Fibroblast of lung (primary cell): ENCODE data around the gene VTI1A.

Source experiments
- EZH2 ChIP-seq: IDR thresholded peaks from 2 replicates; pipeline ENCODE4 v1.5.1; 2012; ENCODE audit warnings: low read length, control low read depth, mild to moderate bottlenecking; ENCODE audit errors: missing control alignments
- TF ChIP-seq, protein P1 (sequence below), 2 donors: IDR thresholded peaks in 1 of 2; conservative IDR thresholded peaks in 1 of 2; 1 replicate in 1 of 2; 2 replicates in 1 of 2; pipeline ENCODE4 v1.5.1; 2011 to 2012; ENCODE audit warnings: low read length in 2 of 2, control low read depth in 1 of 2, inconsistent platforms in 1 of 2, low read depth in 1 of 2, mild to moderate bottlenecking in 1 of 2

GRCh38 chr10:112847778-112848177, 400.8 kb downstream of the VTI1A start:
- TF ChIP-seq, protein P1, sequence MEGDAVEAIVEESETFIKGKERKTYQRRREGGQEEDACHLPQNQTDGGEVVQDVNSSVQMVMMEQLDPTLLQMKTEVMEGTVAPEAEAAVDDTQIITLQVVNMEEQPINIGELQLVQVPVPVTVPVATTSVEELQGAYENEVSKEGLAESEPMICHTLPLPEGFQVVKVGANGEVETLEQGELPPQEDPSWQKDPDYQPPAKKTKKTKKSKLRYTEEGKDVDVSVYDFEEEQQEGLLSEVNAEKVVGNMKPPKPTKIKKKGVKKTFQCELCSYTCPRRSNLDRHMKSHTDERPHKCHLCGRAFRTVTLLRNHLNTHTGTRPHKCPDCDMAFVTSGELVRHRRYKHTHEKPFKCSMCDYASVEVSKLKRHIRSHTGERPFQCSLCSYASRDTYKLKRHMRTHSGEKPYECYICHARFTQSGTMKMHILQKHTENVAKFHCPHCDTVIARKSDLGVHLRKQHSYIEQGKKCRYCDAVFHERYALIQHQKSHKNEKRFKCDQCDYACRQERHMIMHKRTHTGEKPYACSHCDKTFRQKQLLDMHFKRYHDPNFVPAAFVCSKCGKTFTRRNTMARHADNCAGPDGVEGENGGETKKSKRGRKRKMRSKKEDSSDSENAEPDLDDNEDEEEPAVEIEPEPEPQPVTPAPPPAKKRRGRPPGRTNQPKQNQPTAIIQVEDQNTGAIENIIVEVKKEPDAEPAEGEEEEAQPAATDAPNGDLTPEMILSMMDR (conservative IDR thresholded peaks at IDR 0.05 in 1 of 2, IDR thresholded peaks at IDR 0.05 in 1 of 2; ENCODE audit: low read depth in 1 of 2, low read length in 2 of 2) = no peak
- no peak for TF ChIP-seq EZH2
